HG03108 (cell line): ENCODE results near the gene LPIN3.

Source experiments
- ATAC-seq: cut with Tn5 transposase; IDR thresholded peaks from one replicate; pipeline ENCODE4 v1.9.1; 2021; ENCODE audit warnings: moderate library complexity; ENCODE audit not compliant: unreplicated experiment

Gene LPIN3

GRCh38 chr20:41364967-41365765, 24.5 kb downstream of the LPIN3 start:
- ATAC-seq = no peak

DNA sequence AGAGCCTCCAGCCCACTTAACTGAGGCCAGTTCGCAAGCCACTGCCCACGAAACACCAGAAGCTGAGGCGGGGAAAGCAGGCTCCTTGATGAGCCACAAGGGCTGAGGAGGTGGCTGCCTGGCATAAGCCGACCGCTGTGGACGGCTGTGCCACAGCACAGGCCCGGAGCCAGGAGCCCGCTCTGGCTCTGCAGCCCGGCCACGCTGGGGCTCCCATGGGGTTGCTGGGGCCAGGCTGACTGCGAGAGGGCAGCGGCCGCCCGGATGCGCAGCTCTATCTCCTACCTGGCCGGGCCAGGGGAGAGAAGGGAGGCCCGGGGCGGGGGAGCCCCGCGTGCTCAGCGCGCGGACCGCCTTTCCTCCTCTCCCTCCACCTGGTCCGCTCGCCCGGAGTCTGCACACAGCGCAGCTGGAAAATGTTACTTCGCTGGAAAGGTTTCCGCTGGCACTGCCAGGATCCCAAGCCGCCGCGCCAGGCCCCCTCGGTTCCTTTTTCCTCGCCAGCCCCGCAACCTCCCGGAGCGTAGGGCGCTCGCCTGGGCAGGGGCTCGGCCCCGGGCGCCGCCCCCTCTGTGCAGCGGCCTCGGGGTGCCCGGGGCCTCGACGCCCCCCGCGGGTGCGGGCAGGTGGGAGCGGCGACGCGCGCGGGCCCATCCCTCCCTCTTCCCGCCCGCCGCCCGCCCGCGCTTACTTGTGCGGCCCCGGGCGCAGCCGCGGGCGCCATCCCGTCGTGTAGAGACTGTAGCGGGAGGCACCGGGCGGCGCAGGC, 25.3 kb downstream of the LPIN3 start:
- no peak for ATAC-seq

DNA sequence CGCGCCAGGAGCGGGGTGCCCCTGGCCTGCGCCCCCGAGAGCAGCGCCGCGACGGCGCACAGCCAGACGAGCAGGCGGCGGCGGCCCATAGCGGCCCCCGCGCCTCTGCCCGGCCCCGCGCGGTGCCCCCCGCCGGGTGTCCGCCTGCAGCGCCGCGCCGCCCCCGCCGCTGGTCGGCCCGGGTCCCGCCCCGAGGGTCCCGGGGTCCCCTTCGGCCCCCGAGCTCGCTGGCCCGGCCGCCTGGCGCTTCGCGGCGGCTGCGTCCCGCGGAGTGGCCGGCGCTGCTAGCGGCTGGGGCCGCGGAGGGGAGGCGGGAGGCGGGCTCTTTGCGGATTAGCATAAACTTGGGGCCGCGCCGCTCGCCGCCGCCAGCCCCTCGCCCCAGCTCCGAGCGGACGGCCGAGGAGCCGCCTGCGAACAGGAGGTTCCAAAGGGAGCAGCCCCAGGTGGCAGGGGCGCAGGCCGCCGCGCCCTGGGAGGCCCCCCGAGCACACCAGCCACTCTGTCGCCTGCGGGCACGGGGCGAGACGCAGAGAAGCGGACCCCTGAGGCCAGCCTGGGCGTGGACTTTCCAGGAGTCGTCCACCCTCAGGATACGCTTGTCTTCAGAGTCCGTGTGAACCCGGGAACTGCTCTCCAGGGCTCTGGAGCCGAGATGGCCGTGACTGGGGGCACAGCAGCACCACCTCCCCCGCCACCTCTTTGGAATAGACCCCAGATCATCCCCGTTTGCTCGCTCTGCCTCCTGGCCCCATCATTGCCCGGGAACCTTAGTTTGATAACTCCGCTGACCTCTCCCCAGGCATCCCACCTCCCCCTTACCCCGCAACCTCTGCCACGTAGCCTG, 26.1 kb downstream of the LPIN3 start, which contains the start of gene EMILIN3:
Gene EMILIN3 (minus strand): TSS at position 273 of the 847 bp plus-strand sequence. CDS start 184 bp downstream, at position 89.
- no peak for ATAC-seq

DNA sequence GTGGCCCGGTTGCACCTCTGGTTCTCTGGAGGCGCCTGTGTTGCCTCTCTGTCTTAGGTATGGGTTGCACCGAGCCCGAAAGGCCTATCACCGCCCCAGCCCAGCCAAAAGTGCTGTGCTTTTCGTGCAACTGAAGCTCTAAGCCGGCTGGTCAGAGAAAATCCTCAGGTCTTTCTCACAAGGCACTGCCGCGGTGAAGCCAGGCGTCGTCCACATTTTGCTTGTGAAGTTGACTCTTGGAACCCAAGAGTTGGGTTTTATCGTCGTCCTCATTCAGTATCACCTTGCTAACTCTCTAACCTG, 26.7 kb downstream of the LPIN3 start:
- no peak for ATAC-seq

DNA sequence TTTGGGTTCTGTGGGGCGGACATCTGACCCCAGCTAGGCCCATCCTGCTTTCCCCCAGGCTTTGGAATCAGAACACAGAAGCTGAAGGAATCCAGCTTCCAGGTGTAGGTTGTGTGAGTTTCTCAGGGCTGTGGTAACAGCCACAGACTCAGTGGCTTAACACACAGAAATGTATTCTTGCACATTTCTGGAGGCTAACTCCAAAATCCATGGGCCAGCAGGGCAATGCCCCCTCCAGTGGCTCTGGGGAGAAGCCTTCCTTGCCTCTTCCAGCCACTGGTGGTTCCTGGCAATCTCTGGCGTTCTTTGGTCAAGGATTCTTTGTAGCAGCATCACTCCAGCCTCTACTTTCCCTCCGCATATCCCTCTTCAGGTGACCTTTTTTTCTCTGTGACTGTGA, 27.3 kb downstream of the LPIN3 start:
- no peak for ATAC-seq

- no peak for ATAC-seq
These were observed 29.1 kb downstream of the LPIN3 start for GRCh38 chr20:41369673-41370072.

- no peak for ATAC-seq
These were observed 29.6 kb downstream of the LPIN3 start for GRCh38 chr20:41370176-41370575.

- no peak for ATAC-seq
These were observed 30.8 kb downstream of the LPIN3 start for GRCh38 chr20:41371371-41371770.

- no peak for ATAC-seq
These were observed 32.7 kb downstream of the LPIN3 start for GRCh38 chr20:41373251-41373783.

DNA sequence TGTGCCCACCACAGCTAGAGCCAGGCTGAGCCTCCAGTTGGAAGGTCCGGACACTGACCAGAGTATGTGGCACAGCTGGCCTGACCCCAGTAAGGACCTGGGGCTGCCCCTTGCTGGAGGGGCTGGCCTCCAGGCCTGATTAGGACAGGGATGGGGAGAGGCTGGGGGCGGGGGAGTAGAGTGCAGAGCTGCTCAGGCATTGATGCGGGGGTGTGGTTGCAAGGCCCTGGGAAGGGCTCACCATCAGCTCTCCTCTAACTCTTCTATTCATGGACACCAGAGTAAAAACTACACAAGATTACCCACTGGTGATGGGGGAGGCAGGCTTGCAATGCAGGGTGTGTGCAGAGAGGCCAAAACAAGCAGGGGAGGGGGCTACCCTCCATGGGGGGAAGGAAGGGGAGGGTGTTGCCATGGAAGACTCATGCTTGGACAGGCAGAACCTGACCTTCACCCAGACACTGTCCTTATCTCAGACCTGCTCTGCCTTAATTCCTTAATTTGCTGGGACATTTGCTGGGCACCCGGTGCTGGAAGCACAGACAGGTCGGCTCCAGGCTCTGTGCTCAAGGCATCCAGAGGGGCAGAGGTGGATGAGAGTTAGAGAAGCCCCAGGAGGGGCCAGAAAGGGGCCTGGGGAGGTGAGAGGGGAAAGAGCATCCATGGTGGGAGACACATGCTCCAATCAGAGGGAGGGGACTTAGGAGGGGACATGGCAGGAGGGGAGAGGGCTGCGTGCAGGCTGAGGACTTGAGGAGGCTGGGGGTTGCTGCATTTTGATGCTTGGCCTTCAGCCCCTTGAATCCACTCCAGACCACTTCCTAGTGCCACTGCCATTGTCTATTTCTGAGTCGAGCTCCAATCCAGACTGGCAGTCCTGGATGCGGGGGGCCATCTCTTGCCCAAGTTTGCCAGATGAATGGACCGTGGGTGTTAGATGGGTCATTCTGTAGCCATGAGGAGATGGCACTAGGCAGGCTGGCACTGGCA, 33.6 kb downstream of the LPIN3 start:
- no peak for ATAC-seq

GRCh38 chr20:41375846-41376245, 35.2 kb downstream of the LPIN3 start:
- no peak for ATAC-seq

DNA sequence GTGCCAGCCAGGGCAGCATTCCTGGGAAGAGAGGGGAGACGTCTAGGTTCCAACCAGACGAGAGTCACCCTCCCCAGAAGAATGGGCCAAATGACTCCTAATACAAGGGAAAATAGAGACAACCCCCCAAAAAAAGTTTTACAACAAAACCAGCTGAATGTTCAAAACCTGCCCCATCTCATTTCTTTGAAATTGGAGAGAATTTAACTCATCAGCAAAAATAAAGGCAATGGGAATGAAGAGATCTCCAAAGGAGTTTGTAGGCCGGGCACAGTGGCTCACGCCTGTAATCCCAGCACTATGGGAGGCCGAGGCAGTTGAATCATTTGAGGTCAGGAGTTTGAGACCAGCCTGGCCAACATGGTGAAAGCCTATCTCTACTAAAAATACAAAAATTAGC, 35.7 kb downstream of the LPIN3 start:
- ATAC-seq = no peak

- no peak for ATAC-seq
These were observed 36.7 kb downstream of the LPIN3 start for GRCh38 chr20:41377275-41377674.

DNA sequence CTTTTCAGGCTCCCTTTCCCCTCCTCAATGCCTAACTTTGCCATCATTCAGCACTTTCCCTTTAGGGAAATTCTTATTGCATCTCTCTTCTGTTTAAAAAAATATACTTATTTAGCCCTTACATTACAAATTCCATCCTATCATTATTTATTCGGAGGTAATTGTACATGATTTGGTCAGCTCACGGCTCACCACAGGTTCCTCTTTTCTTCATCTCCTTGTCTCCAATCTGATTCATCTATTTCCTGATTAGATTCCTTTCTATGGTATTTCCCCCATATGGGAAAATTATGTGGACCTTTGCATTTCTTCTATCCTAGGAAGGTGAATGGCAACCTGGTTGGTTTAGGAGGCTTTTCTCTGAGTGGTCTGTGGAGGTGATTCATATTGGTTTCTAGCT, 38.9 kb downstream of the LPIN3 start:
- ATAC-seq = no peak

DNA sequence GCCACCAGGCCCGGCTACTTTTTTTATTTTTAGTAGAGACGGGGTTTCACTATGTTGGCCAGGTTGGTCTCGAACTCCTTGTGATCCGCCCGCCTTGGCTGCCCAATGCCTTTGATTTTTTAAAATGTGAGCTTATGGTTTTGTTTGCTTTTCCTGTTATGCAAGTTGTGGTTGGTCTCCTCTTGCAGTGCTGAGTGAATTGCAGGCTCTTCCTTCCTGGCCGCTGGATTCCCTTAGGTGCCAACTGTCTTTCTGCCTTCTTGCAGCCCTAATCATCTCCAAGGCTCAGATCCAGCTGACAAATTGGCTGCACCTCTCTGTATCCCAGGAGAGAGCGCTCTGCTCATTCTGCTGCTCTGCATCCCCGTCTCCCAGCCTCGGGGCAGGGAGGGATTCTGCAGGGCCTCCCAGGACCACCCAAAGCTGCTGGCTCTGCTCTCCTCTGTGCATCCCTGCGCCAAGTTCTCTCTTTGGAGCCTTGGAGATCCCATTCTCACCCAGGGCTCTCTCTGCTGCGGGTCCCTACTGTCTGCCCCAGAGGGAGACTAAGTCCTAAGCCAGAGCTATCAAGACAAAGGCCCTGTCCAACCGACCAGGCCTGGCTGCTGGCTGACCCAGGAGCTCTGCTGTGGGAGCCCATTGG, 40.1 kb downstream of the LPIN3 start:
- ATAC-seq = no peak

- ATAC-seq = no peak
These were observed 42.2 kb downstream of the LPIN3 start for GRCh38 chr20:41382791-41383305.

DNA sequence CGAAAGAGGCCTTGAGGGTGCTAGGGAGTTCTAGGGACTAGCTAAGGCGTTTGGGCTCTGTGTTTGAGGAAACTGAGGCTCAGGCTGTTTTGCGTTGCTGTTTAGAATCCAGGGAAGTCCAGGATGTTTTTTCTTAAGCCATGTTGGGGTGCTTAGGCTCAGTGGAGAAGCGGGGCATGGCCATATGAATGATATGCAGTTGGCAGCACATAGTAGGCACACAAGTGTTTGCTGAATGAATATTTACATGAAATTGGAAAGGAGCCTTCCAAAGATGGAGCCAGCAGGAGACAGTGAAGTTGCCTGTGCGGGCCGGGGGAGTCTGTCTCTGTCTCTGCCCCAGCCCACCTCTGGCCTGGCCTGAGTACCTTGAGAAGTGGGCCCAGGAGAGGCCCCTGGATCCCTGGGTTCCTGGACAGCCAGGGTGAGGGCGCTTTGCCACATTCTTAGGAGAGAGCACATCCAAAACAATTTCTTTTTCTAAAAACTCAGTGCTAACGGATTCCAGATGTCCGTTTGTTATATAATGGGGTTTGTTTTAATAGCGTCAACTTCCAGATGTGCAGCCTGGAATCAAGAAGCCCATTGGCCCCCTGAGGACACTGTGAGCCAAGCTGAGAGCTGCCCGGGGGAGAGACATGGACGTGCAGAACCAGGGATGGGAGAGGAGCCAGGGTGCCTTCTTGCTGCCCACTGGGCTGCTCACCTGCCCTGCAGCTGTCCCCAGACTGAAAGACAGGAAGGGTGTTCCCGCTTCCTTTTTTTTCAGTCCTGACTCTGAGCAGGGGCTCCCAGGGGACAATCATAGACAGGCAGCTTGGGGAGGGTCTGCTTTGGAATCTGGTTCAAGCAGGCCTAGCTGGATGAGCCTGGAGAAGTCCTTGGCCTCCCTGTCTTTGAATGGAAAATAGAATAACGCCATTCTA, 46.1 kb downstream of the LPIN3 start:
- ATAC-seq = no peak

DNA sequence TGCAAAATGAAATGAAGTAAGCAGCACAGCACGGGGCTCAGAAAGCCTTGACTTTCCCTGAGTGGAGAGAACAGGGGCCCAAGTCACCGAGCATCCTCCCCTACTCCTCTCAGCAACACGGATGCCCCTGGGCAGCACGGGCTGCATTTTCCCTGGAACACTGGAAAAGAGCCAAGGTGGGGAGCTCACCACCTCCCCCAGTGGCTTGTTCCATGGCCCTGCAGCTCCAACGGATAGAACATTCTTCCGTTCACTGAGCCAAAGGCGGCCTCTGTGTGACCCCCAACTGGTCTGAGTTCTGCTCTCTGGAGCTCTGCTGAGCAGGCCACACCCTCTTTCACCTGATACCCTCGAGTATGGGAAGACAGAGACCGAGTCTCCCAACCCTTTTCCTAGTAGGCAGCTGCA, 46.8 kb downstream of the LPIN3 start:
- ATAC-seq = no peak
